Smooth muscle cell (in vitro differentiated cells): ENCODE data around the gene TENT5A. TPM values are rescaled to one million over a fixed set of nuclear protein-coding genes. Genes with fewer than 3 reads are reported as not detected.

Experiments
- DNase-seq: peaks from one replicate; lab custom pipeline; 2025; ENCODE audit not compliant: unreplicated experiment; lab: John Stamatoyannopoulos, UW
- H2AFZ ChIP-seq: fragments of 200-600 bp; sonication (generic); 2 replicates; pipeline ENCODE4 v1.6.0; 2016; ENCODE audit warnings: antibody characterized with exemption, low read depth, mild to moderate bottlenecking
- H3F3A ChIP-seq: fragments of 200-600 bp; sonication (generic); 2 replicates; pipeline ENCODE4 v1.6.0; 2017; ENCODE audit warnings: antibody characterized with exemption, low read depth
- H3K27ac ChIP-seq: fragments of 200-600 bp; sonication (generic); 2 replicates; pipeline ENCODE4 v1.5.1; 2016; ENCODE audit warnings: low read depth, mild to moderate bottlenecking
- H3K27me3 ChIP-seq: fragments of 200-600 bp; sonication (generic); 2 replicates; pipeline ENCODE4 v1.6.1; 2016; ENCODE audit warnings: low read depth, mild to moderate bottlenecking
- H3K36me3 ChIP-seq: fragments of 200-600 bp; sonication (generic); 2 replicates; pipeline ENCODE4 v1.5.1; 2016; ENCODE audit warnings: low read depth
- H3K4me1 ChIP-seq: fragments of 200-600 bp; sonication (generic); 2 replicates; pipeline ENCODE4 v1.5.1; 2016; ENCODE audit warnings: low read depth
- H3K4me2 ChIP-seq: fragments of 200-600 bp; sonication (generic); 2 replicates; pipeline ENCODE4 v1.6.0; 2016; ENCODE audit warnings: mild to moderate bottlenecking
- H3K4me3 ChIP-seq: fragments of 200-600 bp; sonication (generic); 2 replicates; pipeline ENCODE4 v1.5.1; 2016; ENCODE audit warnings: mild to moderate bottlenecking
- H3K79me2 ChIP-seq: fragments of 200-600 bp; sonication (generic); 2 replicates; pipeline ENCODE4 v1.6.0; 2016; ENCODE audit warnings: low read depth, mild to moderate bottlenecking
- H3K9ac ChIP-seq: fragments of 200-600 bp; sonication (generic); 2 replicates; pipeline ENCODE4 v1.6.0; 2016; ENCODE audit warnings: low read depth
- H3K9me3 ChIP-seq: fragments of 200-600 bp; sonication (generic); replicated peaks from 2 replicates; pipeline ENCODE4 v1.5.1; 2016; ENCODE audit warnings: low read depth
- H4K20me1 ChIP-seq: fragments of 200-600 bp; sonication (generic); 2 replicates; pipeline ENCODE4 v1.6.0; 2016; ENCODE audit warnings: low read depth
- CTCF ChIP-seq: fragments of 200-600 bp; sonication (generic); IDR thresholded peaks from 2 replicates; pipeline ENCODE4 v1.5.1; 2017; ENCODE audit warnings: borderline replicate concordance, mild to moderate bottlenecking, antibody characterized with exemption; ENCODE audit not compliant: insufficient read depth, poor library complexity, severe bottlenecking
- WGBS: methylation state at CpG from one replicate; pipeline ENCODE4 v1.1.7; 2016; ENCODE audit warnings: low lambda C conversion rate; 5-methylcytosine and 5-hydroxymethylcytosine counted together
- polyA plus RNA-seq: library from polyadenylated mRNA; unstranded; fragments of >200 nt; fragmentation: Nextera tagmentation; extraction: Ambion mirVana; gene quantifications from 2 replicates; pipeline ENCODE4 v1.2.1, GENCODE V29; 2016
- total RNA-seq: library from RNA; depleted of rRNA; stranded (reverse); fragments of >200 nt; gene quantifications from 2 replicates; pipeline ENCODE4 v1.2.3, GENCODE V29; 2014

TENT5A gene
- total and polyA plus RNA-seq, 2 experiments from 2014 or later = 123 to 151 TPM

GRCh38 chr6:81763051-81763450, 10.6 kb upstream of the TENT5A start:
- no peaks in the 10 kb centered on the region for H3K9me3 ChIP-seq
- H3K4me2 ChIP-seq = peak overlapping the region; percentile 70
- peak overlapping the region; percentile 97 for H3K27ac ChIP-seq
- no peak overlapping the region for H3K4me3 ChIP-seq
- no peak for DNase-seq
- peak overlapping the region; percentile 53 for H3K9ac ChIP-seq
- H3K79me2 ChIP-seq = no peaks in the 10 kb centered on the region
- 3% methylated on average over 1 of the region's 1 CpG for WGBS
- H4K20me1 ChIP-seq = no peaks in the 10 kb centered on the region
- H3K27me3 ChIP-seq = no peaks in the 10 kb centered on the region
- peaks cover 59% of the 10 kb centered on the region for H3K4me1 ChIP-seq
- peak overlapping the region; percentile 26 for H2AFZ ChIP-seq
- peaks cover 45% of the 10 kb centered on the region for H3F3A ChIP-seq
- TF ChIP-seq CTCF = no peak
- H3K36me3 ChIP-seq = no peaks in the 10 kb centered on the region

- WGBS = 72% methylated on average over 4 of the region's 4 CpGs
- no peaks in the 10 kb centered on the region for H3K27me3 ChIP-seq
- H3K27ac ChIP-seq = peak overlapping the region; percentile 97
- peak overlapping the region; percentile 26 for H2AFZ ChIP-seq
- no peak for DNase-seq
- no peaks in the 10 kb centered on the region for H3K79me2 ChIP-seq
- no peaks in the 10 kb centered on the region for H4K20me1 ChIP-seq
- peak overlapping the region; percentile 53 for H3K9ac ChIP-seq
- no peak for TF ChIP-seq CTCF
- no peaks in the 10 kb centered on the region for H3K9me3 ChIP-seq
- H3F3A ChIP-seq = peaks cover 48% of the 10 kb centered on the region
- no peaks in the 10 kb centered on the region for H3K36me3 ChIP-seq
- peak overlapping the region; percentile 70 for H3K4me2 ChIP-seq
- H3K4me3 ChIP-seq = no peak overlapping the region
- H3K4me1 ChIP-seq = peaks cover 59% of the 10 kb centered on the region
Observed at GRCh38 chr6:81762606-81763005, 10.1 kb upstream of the TENT5A start.

- no peak overlapping the region for H3K4me3 ChIP-seq
- H3K27ac ChIP-seq = peak overlapping the region; percentile 97
- no peaks in the 10 kb centered on the region for H3K79me2 ChIP-seq
- H4K20me1 ChIP-seq = no peaks in the 10 kb centered on the region
- H3K9ac ChIP-seq = peak overlapping the region; percentile 74
- H3K4me1 ChIP-seq = peaks cover 56% of the 10 kb centered on the region
- no peaks in the 10 kb centered on the region for H3K36me3 ChIP-seq
- H3K27me3 ChIP-seq = no peaks in the 10 kb centered on the region
- H3F3A ChIP-seq = peaks cover 49% of the 10 kb centered on the region
- H2AFZ ChIP-seq = no peak overlapping the region
- peak overlapping the region; percentile 70 for H3K4me2 ChIP-seq
- DNase-seq = no peak
- no peaks in the 10 kb centered on the region for H3K9me3 ChIP-seq
- no peak for TF ChIP-seq CTCF
Observed at GRCh38 chr6:81762132-81762531, 9.7 kb upstream of the TENT5A start.

GRCh38 chr6:81761197-81761596, 8.7 kb upstream of the TENT5A start:
- Histone ChIP-seq H3K4me1 (peaks cover 61% of the 10 kb centered on the region), H3K27ac (peak overlapping the region; percentile 97), H3K4me3 (no peak overlapping the region), H3K36me3 (no peaks in the 10 kb centered on the region), H3K9ac (peak overlapping the region; percentile 74), H3F3A (peaks cover 40% of the 10 kb centered on the region), H3K4me2 (peak overlapping the region; percentile 70), H3K27me3 (no peaks in the 10 kb centered on the region), H3K79me2 (no peaks in the 10 kb centered on the region), H3K9me3 (no peaks in the 10 kb centered on the region), H4K20me1 (no peaks in the 10 kb centered on the region), H2AFZ (no peak overlapping the region)
- TF ChIP-seq CTCF = no peak
- 14% methylated on average over 1 of the region's 1 CpG for WGBS
- no peak for DNase-seq
